CD14-positive monocyte (primary cell): ENCODE measurements around the gene MEI1. TPM values are rescaled to one million over a fixed set of nuclear protein-coding genes. Genes with fewer than 3 reads are reported as not detected.

Source experiments
- DNase-seq, 3 donors: peaks; one replicate each; pipeline ENCODE4 v3.0.0-alpha.2; 2011 to 2022
- H2AFZ ChIP-seq: 2 replicates; pipeline ENCODE4 v1.6.0; 2012; ENCODE audit warnings: mild to moderate bottlenecking, low read depth, low read length, inconsistent platforms; ENCODE audit not compliant: insufficient read depth, poor library complexity, severe bottlenecking
- H3K27ac ChIP-seq, 2 donors: 1 replicate in 1 of 2; 2 replicates in 1 of 2; pipeline ENCODE4 v1.5.1; 2012 to 2013; ENCODE audit warnings: low read length in 2 of 2, control low read depth in 1 of 2, inconsistent platforms in 1 of 2, low read depth in 1 of 2, mild to moderate bottlenecking in 1 of 2
- H3K27me3 ChIP-seq, 2 donors: one replicate each; pipeline versions ENCODE4 v1.6.0 to v1.6.1; 2011 to 2013; ENCODE audit warnings: low read length in 2 of 2; ENCODE audit not compliant: control insufficient read depth in 2 of 2, insufficient read depth in 2 of 2
- H3K36me3 ChIP-seq, 2 donors: replicated peaks in 1 of 2; 1 replicate in 1 of 2; 2 replicates in 1 of 2; pipeline versions ENCODE4 v1.5.1 to v1.6.1; 2012 to 2013; ENCODE audit warnings: low read length in 2 of 2, control low read depth in 1 of 2, inconsistent platforms in 1 of 2, mild to moderate bottlenecking in 1 of 2; ENCODE audit not compliant: insufficient read depth in 2 of 2, control insufficient read depth in 1 of 2
- H3K4me1 ChIP-seq, 2 donors: 1 replicate in 1 of 2; 2 replicates in 1 of 2; pipeline versions ENCODE4 v1.5.1 to v1.6.1; 2012 to 2013; ENCODE audit warnings: low read length in 2 of 2, control low read depth in 1 of 2, inconsistent platforms in 1 of 2, mild to moderate bottlenecking in 1 of 2, moderate library complexity in 1 of 2; ENCODE audit not compliant: insufficient read depth in 2 of 2, control insufficient read depth in 1 of 2
- H3K4me2 ChIP-seq: replicated peaks from 2 replicates; pipeline ENCODE3; 2012; ENCODE audit warnings: low read length, moderate library complexity, mild to moderate bottlenecking; ENCODE audit not compliant: poor library complexity, severe bottlenecking; ENCODE audit errors: extremely low read depth
- H3K4me3 ChIP-seq, 3 experiments: fragments of 200-600 bp in 1 of 3; sonication (generic) in 1 of 3; replicated peaks in 1 of 3; 1 replicate in 2 of 3; 2 replicates in 1 of 3; pipeline ENCODE4 v1.5.1; 2011 to 2013; ENCODE audit warnings: low read length in 3 of 3, mild to moderate bottlenecking in 3 of 3, control low read depth in 2 of 3, low read depth in 2 of 3, inconsistent platforms in 1 of 3, moderate library complexity in 1 of 3
- H3K79me2 ChIP-seq: 2 replicates; pipeline ENCODE4 v1.6.0; 2012; ENCODE audit warnings: mild to moderate bottlenecking, control low read depth, inconsistent platforms, low read length, moderate library complexity; ENCODE audit not compliant: insufficient read depth
- H3K9ac ChIP-seq: 2 replicates; pipeline ENCODE4 v1.6.0; 2017; ENCODE audit warnings: low read length, mild to moderate bottlenecking; ENCODE audit not compliant: insufficient read depth, poor library complexity, severe bottlenecking
- H3K9me3 ChIP-seq, 2 donors: replicated peaks in 1 of 2; 1 replicate in 1 of 2; 2 replicates in 1 of 2; pipeline versions ENCODE4 v1.5.1 to v1.6.1; 2012 to 2013; ENCODE audit warnings: low read length in 2 of 2, control low read depth in 1 of 2; ENCODE audit not compliant: control insufficient read depth in 1 of 2, insufficient read depth in 1 of 2
- H4K20me1 ChIP-seq: 2 replicates; pipeline ENCODE4 v1.6.0; 2012; ENCODE audit warnings: mild to moderate bottlenecking, low read length, control low read depth, moderate library complexity; ENCODE audit not compliant: insufficient read depth
- H3K27ac Mint-ChIP-seq, 7 donors: one replicate each; pipeline ENCODE4 v1.8.0; 2020; ENCODE audit warnings: mild to moderate bottlenecking in 7 of 7, mixed read lengths in 7 of 7, moderate library complexity in 6 of 7, inconsistent platforms in 2 of 7
- H3K27me3 Mint-ChIP-seq, 3 donors: one replicate each; pipeline ENCODE4 v1.8.0; 2021 to 2022; ENCODE audit warnings: low read depth in 3 of 3, mild to moderate bottlenecking in 3 of 3, mixed read lengths in 3 of 3, moderate library complexity in 3 of 3, inconsistent platforms in 1 of 3
- H3K36me3 Mint-ChIP-seq, 2 donors: one replicate each; pipeline ENCODE4 v1.8.0; 2020; ENCODE audit warnings: mixed read lengths in 2 of 2, inconsistent platforms in 1 of 2, mild to moderate bottlenecking in 1 of 2
- H3K4me1 Mint-ChIP-seq: one replicate; pipeline ENCODE4 v1.8.0; 2020; ENCODE audit warnings: mild to moderate bottlenecking, mixed read lengths
- H3K4me3 Mint-ChIP-seq, 2 donors: one replicate each; pipeline ENCODE4 v1.8.0; 2020; ENCODE audit warnings: mild to moderate bottlenecking in 2 of 2, mixed read lengths in 2 of 2, moderate library complexity in 1 of 2
- H3K9me3 Mint-ChIP-seq, 7 donors: one replicate each; pipeline ENCODE4 v1.8.0; 2020 to 2022; ENCODE audit warnings: mixed read lengths in 7 of 7, mild to moderate bottlenecking in 6 of 7, moderate library complexity in 6 of 7, inconsistent platforms in 2 of 7
- CTCF ChIP-seq: fragments of 200-600 bp; IDR thresholded peaks from one replicate; pipeline ENCODE4 v1.8.0; 2022; ENCODE audit warnings: antibody characterized with exemption, mild to moderate bottlenecking
- WGBS: methylation state at CpG from one replicate; pipeline ENCODE4 v1.1.5; 2013; ENCODE audit warnings: missing lambda C conversion rate; ENCODE audit not compliant: insufficient coverage; 5-methylcytosine and 5-hydroxymethylcytosine counted together
- intact Hi-C, 2 donors: fragments of 100-400 bp; cut with micrococcal nuclease; formaldehyde crosslinking; loops; one replicate each; pipeline versions ENCODE4 v1.15.0 to v1.15.1; 2023
- polyA plus RNA-seq, 3 donors: library from polyadenylated mRNA; depleted of rRNA in 1 of 3; unstranded in 2 of 3; stranded (reverse) in 1 of 3; fragments of 300-500 nt in 2 of 3; fragments of >200 nt in 1 of 3; fragmentation: Illumina TruSeq in 2 of 3; gene quantifications; 1 replicate in 2 of 3; 2 replicates in 1 of 3; pipeline ENCODE4 v1.2.3, GENCODE V29; 2012 to 2021

MEI1 gene
- polyA plus RNA-seq, 3 donors: 12.3 to 40.0 (median 37.0) TPM

GRCh38 chr22:41757502-41757901 is 58.2 kb downstream of the MEI1 start:
- peaks cover 5 to 9% of the 10 kb centered on the region in 2 donors for H3K4me1 ChIP-seq
- Mint-ChIP-seq H3K27me3 (peaks cover 0 to 6% (median 2%) of the 10 kb centered on the region in 3 donors), H3K4me1 (peaks cover 15% of the 10 kb centered on the region), H3K27ac (peak overlapping the region in 4 of 7 donors; percentile 48 to 64 (median 62)), H3K9me3 (no peaks in the 10 kb centered on the region), H3K4me3 (peak overlapping the region in 1 of 2 donors; percentile 19), H3K36me3 (no peaks in the 10 kb centered on the region)
- peak; percentile 38 to 73 (median 51) for DNase-seq
- 76% methylated on average over 5 of the region's 5 CpGs for WGBS
- H2AFZ ChIP-seq: no peak overlapping the region
- H3K79me2 ChIP-seq: no peaks in the 10 kb centered on the region
- no peaks in the 10 kb centered on the region for H3K36me3 ChIP-seq
- H3K9me3 ChIP-seq: no peaks in the 10 kb centered on the region
- no peak overlapping the region for H3K4me2 ChIP-seq
- H3K27me3 ChIP-seq: no peaks in the 10 kb centered on the region
- H3K4me3 ChIP-seq: no peak overlapping the region
- no peak overlapping the region for H3K27ac ChIP-seq
- no peak for TF ChIP-seq CTCF
- intact Hi-C loops: no loop called here
- H4K20me1 ChIP-seq: no peaks in the 10 kb centered on the region
- no peak overlapping the region for H3K9ac ChIP-seq

GRCh38 chr22:41758231-41758630 is 58.9 kb downstream of the MEI1 start:
- Histone ChIP-seq H3K4me3 (no peak overlapping the region), H3K27me3 (no peaks in the 10 kb centered on the region), H3K36me3 (no peaks in the 10 kb centered on the region), H3K4me1 (peaks cover 5 to 9% of the 10 kb centered on the region in 2 donors), H2AFZ (no peak overlapping the region), H3K9ac (no peak overlapping the region), H3K79me2 (no peaks in the 10 kb centered on the region), H3K4me2 (no peak overlapping the region), H4K20me1 (no peaks in the 10 kb centered on the region), H3K27ac (no peak overlapping the region), H3K9me3 (no peaks in the 10 kb centered on the region)
- intact Hi-C loops: no loop called here
- Mint-ChIP-seq H3K4me3 (no peak overlapping the region), H3K36me3 (no peaks in the 10 kb centered on the region), H3K27me3 (peaks cover 0 to 3% (median 2%) of the 10 kb centered on the region in 3 donors), H3K9me3 (no peaks in the 10 kb centered on the region), H3K27ac (peak overlapping the region in 3 of 7 donors; percentile 8 to 63 (median 38)), H3K4me1 (peaks cover 13% of the 10 kb centered on the region)
- no peak for TF ChIP-seq CTCF
- no peak for DNase-seq
- 71% methylated on average over 1 of the region's 2 CpGs for WGBS
